Measurements from ENCODE around the gene BIN1. TPM values are rescaled to one million over a fixed set of nuclear protein-coding genes. Genes with fewer than 3 reads are reported as not detected.

Gene BIN1
- total RNA-seq, 1 donor from 2014 or later = 71.6 TPM

- Histone ChIP-seq H3K4me1 (no peaks in the 10 kb centered on the region), H3K9me3 (no peaks in the 10 kb centered on the region), H3K27me3 (no peaks in the 10 kb centered on the region), H3K27ac (no peak overlapping the region), H3K36me3 (no peaks in the 10 kb centered on the region), H3K4me3 (no peak overlapping the region)
- no peak for DNase-seq (ENCODE audit: low spot score in 2 of 2)
- intact Hi-C loops (cut with DNase I) = no loop called here
- TF ChIP-seq, protein P1, sequence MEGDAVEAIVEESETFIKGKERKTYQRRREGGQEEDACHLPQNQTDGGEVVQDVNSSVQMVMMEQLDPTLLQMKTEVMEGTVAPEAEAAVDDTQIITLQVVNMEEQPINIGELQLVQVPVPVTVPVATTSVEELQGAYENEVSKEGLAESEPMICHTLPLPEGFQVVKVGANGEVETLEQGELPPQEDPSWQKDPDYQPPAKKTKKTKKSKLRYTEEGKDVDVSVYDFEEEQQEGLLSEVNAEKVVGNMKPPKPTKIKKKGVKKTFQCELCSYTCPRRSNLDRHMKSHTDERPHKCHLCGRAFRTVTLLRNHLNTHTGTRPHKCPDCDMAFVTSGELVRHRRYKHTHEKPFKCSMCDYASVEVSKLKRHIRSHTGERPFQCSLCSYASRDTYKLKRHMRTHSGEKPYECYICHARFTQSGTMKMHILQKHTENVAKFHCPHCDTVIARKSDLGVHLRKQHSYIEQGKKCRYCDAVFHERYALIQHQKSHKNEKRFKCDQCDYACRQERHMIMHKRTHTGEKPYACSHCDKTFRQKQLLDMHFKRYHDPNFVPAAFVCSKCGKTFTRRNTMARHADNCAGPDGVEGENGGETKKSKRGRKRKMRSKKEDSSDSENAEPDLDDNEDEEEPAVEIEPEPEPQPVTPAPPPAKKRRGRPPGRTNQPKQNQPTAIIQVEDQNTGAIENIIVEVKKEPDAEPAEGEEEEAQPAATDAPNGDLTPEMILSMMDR (IDR thresholded peaks at IDR 0.05) = no peak
Measured at GRCh38 chr2:127047716-127048617, 59.0 kb downstream of the BIN1 start.

DNA sequence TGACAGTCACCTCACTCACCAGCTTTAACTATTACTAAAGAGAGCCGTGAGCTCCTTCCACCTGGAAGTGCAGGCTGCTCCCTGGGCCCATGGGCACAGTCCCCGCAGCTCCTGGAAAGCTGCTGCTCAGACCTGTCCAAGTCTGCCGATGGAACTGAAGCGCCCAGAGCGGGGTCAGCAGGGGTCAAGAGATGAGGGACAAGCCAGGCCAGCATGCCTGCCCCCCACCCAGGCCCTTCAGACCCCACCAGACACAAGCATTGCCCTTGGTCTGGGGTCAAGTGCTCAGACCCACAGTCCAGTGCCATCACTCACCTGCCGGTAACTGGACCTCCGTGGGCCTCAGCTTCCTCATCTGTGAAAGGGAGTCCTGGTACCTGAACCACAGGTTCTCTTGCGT is 59.9 kb downstream of the BIN1 start:
- no peaks in the 10 kb centered on the region for H3K27me3 ChIP-seq
- no peak overlapping the region for H3K27ac ChIP-seq
- no peaks in the 10 kb centered on the region for H3K9me3 ChIP-seq
- no peaks in the 10 kb centered on the region for H3K4me1 ChIP-seq
- no peak overlapping the region for H3K4me3 ChIP-seq
- no peak for DNase-seq (ENCODE audit: low spot score in 2 of 2)
- TF ChIP-seq, protein P1 (IDR thresholded peaks at IDR 0.05) = no peak
- H3K36me3 ChIP-seq = no peaks in the 10 kb centered on the region
- intact Hi-C loops (cut with DNase I) = no loop called here

DNA sequence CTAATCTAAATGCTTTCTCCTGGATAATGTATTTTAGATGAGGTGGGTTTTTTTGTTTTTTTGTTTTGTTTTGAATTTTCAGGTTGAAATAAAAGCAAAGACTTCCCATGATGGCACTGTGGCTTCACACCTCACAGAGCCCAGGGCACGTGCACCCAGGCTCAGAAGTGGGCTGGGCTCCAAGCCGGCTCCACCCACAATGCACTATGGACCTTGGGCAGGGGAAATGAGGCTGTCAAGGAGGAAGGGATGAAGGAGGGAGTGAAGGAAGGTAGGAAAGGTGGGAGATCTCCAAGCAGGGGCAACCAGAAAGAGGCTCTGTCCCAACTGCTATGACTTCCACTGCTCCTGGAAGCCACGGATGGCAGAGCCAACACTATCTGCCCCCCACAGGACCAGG is 60.4 kb downstream of the BIN1 start:
- no peaks in the 10 kb centered on the region for H3K4me1 ChIP-seq
- no peaks in the 10 kb centered on the region for H3K27me3 ChIP-seq
- no peaks in the 10 kb centered on the region for H3K9me3 ChIP-seq
- intact Hi-C loops (cut with DNase I) = no loop called here
- H3K36me3 ChIP-seq = no peaks in the 10 kb centered on the region
- H3K27ac ChIP-seq = no peak overlapping the region
- DNase-seq (ENCODE audit: low spot score in 2 of 2) = no peak
- TF ChIP-seq, protein P1 (IDR thresholded peaks at IDR 0.05) = no peak
- no peak overlapping the region for H3K4me3 ChIP-seq

DNA sequence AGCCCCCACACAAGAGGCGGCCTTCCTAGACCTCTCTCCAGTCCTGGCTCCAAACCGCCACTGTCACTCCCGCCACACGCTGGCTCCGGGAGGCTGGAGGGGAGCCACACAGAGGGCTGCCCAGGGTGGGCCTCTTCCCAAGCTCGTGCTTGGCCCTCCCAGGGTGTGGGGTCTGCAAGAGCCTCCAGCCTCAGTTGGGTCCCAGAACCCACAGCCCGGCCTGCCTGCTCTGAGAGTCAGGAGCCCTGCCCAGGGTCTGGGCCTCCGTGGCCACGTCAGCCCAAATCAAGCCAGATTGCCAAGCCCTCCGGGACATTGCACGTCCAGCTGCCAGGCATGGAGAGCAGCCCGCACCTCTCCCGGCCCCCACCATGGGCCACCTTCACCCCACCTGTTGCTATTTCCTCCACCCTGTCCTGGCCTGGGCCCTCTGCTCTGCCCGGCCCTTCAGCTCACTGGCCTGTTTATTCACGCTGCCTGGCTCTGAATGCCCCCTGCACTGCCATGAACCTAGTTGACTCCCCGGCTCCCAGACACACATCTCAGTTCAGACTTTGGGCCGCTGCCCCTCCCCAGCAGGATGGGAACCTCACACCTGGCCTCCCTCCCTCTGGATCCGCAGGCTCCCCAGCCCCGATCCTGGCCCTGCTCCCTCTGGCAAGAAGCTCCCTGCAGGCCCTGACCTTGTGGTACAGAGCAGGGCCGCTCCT is 61.0 kb downstream of the BIN1 start:
- no peak for DNase-seq (ENCODE audit: low spot score in 2 of 2)
- Histone ChIP-seq H3K27me3 (no peaks in the 10 kb centered on the region), H3K4me3 (no peak overlapping the region), H3K36me3 (no peaks in the 10 kb centered on the region), H3K9me3 (no peaks in the 10 kb centered on the region), H3K4me1 (no peaks in the 10 kb centered on the region), H3K27ac (no peak overlapping the region)
- intact Hi-C loops (cut with DNase I) = no loop called here
- TF ChIP-seq, protein P1 (IDR thresholded peaks at IDR 0.05) = no peak

- H3K27ac ChIP-seq = no peak overlapping the region
- no peaks in the 10 kb centered on the region for H3K36me3 ChIP-seq
- no peaks in the 10 kb centered on the region for H3K4me1 ChIP-seq
- H3K4me3 ChIP-seq = no peak overlapping the region
- no peaks in the 10 kb centered on the region for H3K9me3 ChIP-seq
- TF ChIP-seq, protein P1 (IDR thresholded peaks at IDR 0.05) = no peak
- intact Hi-C loops (cut with DNase I) = no loop called here
- no peaks in the 10 kb centered on the region for H3K27me3 ChIP-seq
- no peak for DNase-seq (ENCODE audit: low spot score in 2 of 2)
Measured at GRCh38 chr2:127044977-127045661, 61.8 kb downstream of the BIN1 start.

Data from ascending aorta (tissue), 2 donors.